Stimulated activated CD4-positive, alpha-beta T cell treated with anti-CD3 and anti-CD28 coated beads, Interleukin-2, amount 100 ng/mL, for 4 hours (primary cell): ENCODE results near the gene CETN3.

Source experiments
- DNase-seq: peaks from one replicate; pipeline ENCODE4 v3.0.0-alpha.2; 2020; ENCODE audit warnings: low read depth

CETN3 gene

DNA sequence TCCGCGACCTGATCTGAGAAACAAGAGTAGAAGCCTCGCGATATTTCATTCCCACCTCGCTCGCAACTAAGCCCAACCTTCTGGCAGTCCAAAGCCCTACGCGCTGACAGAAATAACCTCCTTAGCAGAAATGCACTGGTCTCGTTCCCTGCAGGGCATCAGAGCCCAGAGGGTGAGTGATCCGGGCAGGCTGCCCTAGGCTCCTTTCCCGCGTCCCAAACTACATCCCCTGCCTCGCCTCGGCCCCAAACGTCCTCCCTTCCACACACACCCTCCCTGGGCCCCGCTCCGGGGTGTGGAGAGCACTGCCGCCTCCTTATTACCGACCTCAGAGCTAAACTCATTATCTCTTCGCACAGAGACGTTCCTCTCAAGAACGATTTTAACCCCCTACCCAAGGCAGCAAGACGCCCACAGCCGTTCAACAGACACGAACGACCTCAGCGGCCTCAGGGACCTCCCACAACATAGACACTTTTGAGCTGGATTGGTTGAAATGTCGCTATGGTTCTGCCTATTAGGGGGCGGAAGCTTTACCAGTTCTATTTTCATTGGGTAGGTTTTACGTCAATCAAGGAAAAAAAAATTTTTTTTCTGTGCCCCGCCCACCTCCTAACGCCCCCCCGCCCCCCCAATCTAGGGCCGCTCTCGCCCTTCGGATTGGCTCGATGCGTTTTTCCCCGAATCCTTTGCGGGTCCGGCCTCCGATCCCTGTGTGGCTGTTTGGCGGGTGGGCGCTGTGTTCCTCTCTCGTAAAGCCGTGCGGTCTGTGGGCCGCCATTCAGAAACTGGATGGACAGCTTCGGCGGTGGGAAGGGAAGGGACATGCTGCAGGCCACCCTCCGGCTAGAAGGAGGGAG, at the start of gene CETN3:
TSS of gene CETN3 (minus strand) at position 439 of the 860 bp plus-strand sequence. CDS start at position 344, 95 bp downstream.
- DNase-seq = peak; percentile 82

DNA sequence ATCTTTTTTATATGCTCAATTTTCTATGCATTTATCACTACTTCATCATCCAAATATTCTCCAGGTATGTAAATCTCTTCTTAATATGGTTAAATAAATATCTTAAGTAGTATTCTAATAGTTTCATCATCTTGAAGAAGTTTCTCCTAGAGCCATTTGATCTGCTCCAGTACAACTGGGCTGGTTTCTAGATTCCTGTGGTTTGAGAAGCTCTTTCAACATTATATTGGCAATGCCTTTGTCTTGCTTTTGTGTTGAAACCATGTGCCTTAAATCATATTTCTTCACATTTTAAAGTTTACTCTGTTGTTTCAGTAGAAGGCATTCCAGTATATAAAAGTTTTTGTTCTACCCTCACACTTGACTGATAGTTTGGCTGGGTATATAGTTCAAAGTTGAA, 37.4 kb upstream of the CETN3 start:
- DNase-seq = no peak

DNA sequence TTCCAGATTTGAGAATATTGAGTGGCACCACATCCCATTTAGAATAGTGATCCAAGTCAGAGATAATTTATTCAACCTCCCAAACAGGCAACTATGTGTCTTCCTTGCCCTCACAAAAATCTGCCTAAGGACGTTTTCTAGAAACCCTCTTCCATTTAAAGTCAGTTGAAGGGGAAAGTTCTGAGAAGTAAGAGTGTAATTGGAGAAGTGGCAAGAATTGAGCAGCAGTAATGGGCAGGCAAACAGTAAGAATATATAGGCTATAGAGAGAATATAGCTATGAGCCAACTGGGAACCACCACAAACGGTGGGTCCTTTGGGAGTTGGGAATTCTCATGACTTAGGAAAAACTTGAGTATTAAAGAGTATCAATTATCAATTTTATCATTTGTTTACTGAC, 31.1 kb upstream of the CETN3 start:
- DNase-seq = no peak

DNA sequence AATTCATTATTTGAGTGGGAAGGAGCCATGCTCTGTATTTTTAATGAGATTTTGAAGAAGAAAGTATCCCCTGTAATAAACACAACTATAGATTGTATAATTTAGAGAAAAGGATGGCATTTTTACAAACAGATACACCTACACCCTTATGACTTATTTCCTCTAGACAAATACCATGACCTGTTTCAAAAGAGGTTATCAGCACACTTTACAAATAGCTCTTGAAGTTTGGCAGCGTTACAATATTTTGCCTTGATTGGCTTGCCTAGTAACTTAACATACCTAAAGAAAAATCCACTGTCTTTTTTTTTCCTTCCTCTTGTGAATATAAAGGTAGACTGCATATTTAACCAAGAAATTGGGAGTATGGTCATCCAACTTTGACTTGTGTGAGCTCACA, 28.5 kb upstream of the CETN3 start:
- no peak for DNase-seq

DNA sequence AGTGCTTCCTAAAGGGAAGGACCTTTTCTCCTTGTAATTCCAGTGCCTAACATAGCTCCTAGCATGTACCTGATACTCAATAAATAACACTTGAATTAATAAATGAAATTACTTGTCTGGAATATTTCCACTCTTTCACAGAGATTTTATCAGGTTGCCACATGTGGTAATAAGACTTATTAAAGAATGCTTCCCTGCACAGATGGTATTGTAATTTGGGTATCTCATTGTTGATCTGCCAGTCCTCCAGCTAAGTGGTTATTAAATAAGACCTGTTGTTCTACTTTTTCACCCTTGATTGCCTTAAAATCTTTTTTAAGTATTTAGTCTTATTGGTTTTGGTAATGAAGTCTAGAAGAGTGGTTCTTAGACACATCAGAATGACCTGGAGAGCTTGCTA, 28.1 kb upstream of the CETN3 start:
- DNase-seq = no peak

DNA sequence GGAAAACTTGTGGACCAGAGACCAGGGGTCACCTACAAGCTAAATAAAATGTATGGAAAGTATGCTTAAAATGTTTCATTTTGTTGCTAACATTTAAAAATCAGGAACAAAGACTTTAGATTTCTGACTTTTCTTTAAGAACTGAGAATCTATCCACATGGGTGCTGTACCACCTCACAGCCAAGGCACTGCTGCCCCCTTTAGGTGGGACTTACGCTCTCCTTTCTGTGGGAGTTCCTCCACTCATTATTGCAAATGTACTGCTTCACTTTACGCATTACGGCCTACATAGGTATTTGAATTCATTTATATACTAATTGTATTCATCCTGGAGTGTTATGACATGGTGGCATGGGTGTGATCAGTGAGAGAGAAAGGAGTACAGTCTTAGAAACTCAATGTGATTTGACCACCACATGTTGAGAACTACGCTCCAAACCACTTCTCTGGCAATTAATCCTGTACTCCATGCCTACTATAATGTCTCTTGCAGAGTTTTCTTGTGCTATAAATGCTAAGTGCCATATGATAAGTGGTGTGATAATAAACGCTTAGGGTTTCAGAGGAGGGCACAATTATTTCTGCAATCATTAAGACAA, 24.7 kb upstream of the CETN3 start:
- peak; percentile 29 for DNase-seq

DNA sequence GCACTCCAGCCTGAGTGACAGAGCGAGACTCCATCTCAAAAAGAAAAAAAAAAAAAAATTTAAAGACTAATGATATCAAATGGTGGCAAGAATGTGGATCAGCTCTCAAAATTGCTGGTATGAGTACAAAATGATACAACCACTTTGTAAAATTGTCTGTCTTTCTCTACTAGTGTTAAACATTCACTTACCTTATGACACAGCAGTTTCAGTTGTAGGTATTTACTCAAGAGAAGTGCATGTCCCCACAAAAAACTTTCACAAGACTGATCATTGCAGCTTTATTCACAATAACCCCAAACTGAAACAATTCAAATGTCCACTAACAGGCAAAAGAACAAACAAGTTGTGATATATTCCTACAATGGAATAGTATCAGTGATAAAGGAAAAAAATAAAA, 14.7 kb upstream of the CETN3 start:
- DNase-seq = no peak

DNA sequence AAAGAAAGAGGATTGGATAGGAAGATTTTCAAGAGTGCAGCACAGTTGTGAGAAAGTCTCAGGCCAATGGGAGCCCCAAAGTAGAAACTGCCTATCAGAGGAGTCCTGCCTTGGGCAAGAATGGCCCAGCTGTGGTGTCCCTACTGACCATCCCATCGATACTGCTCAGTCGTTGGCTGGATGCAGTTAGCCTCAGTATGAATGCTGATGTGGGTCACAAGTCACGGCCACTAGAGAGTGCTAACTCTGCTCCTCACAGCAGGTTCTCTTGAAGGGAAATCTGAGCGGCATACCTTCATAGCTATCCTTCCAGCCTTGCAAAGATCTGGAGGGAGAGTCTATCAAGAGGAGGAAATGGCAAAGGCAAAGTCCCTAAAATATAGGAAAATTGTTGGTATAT, 11.6 kb upstream of the CETN3 start:
- DNase-seq = no peak

DNA sequence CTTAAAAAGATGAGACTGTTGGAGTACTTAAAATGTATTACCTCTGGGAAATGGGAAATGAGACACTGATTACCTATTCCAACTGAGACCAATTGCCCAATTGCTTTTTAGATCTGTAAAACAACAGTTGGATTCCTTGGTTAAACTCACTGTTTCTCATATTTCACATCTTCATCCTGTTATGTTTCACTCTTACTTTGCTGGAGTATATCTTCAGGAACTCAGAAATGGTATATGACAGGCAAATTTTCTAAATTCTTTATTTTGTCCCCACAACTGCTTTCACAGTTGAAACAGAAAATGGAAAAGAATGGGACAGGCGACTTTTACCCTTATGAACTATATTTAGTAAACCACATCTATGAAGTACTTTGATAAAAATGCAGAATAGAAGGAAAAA, 8.7 kb upstream of the CETN3 start:
- DNase-seq = no peak

DNA sequence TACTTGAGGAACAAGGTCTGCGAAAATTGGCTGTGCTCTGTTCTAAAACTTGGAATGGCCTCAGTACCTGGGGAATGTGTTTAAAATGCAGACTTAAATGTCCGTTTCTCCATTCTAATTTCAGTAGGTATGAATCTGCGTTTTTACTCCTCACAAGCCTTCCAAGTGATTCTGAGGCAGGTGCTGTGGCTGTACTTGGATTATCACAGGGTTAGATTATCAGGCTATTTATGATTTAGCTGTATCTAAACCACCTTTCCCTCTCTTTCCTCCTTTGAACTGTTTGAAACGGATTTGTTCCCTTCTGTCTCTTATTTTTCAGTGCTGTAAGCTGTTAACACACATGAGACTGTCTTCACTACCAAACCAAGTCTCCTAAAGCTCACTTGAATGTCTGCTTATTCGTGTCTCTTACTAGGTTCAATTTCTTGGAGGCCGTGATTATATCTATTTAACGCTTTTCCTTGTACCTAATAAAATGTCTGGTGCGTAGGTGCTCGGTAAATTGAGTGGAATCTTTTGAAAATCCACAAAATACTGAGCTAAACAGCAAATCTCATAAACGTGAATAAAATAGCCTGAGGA, 714 bp upstream of the CETN3 start:
- no peak for DNase-seq

DNA sequence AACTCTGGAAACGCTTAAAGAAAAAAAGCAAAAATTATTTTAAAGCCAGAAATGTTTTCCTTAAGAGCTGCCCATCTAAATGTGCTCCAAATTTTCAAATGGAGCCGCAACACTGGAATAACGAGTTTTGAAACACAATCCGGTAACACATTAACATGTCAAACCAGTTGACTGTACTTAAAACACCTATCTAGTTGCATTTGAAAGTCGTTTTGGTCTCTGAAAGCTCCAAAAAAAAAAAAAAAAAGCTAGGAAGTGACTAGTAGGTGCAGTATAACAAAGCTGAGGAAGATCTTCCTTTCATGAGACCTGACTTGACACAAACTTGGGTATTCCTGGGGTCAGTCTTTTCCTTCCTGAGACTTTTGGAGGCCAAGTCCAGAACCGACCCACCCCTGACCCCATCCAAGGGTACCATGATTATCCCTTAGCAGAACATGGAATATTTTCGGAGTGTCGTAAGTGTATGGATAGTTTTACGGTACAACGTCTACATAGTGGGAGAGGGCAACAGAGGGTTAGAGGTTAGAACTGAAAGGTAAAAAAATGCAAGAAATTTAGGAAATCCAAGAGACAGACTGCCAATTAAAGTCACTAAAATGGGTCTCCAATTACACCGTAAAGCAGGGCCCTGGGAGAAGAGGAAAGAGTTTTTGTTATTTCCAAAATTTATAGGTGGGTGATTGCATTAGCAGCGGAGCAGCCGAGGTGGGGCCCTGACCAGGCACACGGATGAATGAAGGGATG, 812 bp downstream of the CETN3 start:
- no peak for DNase-seq

DNA sequence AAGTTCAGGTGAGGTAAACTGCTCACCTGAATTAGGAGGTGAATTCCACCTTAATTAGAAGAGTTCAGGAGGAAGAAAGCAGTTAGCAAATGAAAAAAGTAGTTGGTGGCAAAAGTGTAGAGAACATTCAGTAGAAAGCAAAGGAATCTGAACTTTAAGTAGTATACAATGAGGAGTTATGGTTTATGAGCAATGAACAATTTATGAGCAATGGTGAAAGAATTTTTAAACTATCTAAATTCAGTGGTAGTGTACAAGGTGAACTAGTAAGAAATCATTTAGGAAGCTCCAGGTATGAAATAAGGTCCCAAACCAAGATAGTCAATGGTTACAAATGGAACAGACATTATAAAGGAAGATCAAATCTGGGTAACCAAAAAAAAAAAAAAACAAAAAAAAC, 3.1 kb downstream of the CETN3 start:
- DNase-seq = no peak

DNA sequence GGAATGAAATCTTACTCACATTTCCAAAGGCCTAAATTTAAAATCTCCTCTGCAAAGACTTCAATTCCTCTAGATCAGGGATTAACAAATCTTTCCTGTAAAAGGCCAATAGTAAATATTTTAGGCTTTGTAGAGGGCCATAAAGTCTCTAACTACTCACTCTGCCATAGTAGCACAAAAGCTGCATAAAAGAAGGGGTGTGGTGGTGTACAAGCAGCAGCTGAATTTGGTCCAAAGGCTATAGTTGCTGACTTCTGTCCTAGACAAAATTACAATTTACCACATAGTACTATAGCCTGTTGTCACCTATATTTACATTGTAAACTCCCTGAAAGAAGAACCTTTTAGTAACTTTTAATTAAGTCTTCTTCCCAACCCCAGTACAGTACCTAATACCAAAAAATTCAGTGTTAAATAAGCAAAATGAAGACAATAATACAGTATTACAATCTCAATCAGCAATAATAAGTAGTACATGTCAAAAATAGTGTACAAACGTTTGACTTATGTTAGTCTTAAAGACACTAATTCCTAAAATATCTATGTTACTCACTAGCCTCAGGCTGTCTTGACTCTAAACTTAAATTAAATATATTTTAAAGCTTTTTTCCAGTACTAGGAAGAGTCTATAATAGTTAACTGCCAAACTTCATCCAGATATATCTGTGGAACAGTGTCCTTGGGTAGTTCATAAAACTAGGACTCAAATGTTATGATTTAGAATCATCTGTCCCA, 6.9 kb downstream of the CETN3 start:
- no peak for DNase-seq

DNA sequence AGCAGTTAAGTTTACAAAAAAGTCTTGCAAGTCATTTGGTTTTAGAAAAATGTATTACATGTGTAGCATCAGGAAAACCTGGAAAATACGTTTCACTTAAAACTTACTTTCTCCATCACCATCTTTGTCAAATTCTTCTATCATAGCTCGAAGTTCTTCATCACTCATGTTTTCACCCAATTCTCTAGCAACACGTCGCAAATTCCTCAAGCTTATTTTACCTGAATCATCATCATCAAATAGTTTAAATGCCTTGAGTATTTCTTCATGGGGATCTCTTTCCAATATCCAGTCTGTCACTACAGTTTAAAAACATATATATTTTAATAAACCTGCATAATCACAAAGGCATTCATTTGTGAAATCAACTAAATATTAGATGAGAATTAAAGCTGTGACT, 10.3 kb downstream of the CETN3 start:
- DNase-seq = no peak

DNA sequence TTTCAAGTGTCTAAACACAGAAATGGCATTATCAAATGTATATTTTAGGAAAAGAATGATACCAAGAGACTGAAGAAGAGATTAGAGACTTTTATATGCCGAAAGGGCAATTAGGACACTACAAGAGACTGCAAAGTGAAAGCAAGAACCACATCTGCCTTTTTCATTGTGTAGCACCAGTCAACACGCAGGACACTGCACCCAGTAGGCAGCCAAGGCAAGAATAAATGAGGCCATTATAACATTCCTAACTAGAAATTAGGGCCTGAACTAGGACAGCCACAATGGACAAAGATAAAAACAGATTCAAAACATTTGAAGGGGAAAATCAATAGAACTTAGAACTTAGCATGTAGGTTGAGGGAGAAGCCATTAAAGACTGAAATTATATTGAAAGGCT, 10.8 kb downstream of the CETN3 start:
- no peak for DNase-seq

DNA sequence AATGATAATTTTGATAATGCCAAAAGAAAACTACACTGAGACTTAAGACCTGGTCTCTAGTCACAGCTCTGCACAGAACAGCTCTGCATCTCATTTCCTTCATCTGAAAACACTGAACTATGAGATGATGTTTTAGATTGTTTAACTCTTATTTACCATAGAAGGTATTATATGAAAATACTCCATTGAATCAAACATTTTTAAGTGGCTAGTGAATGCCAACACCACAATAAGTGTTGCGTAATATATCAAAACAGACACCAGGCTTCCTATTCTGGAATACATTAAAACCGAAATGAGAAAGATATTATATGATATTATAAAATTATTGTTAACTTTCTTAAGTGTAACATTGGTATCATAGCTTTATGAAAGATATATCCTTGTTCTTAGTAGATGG, 14.6 kb downstream of the CETN3 start:
- DNase-seq = no peak

DNA sequence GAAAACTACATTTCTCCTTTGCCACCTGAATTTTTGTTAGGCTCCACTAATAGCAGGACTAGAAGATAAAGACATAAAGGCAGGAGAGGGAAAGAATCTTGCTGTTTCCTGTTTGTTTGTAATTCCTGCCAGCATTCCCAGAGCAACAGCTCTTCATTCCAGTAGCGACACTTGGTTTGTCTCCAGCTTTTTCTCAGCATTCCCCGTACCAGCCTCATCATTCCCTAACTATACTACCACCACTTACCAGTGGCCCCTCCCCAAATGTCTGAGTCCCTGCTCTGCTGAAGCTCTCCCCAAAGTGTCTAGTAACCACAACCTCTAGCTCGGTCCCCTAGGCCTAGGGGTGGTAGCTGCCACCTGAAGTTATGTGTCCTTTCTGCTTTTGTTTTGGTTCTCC, 18.6 kb downstream of the CETN3 start:
- no peak for DNase-seq

DNA sequence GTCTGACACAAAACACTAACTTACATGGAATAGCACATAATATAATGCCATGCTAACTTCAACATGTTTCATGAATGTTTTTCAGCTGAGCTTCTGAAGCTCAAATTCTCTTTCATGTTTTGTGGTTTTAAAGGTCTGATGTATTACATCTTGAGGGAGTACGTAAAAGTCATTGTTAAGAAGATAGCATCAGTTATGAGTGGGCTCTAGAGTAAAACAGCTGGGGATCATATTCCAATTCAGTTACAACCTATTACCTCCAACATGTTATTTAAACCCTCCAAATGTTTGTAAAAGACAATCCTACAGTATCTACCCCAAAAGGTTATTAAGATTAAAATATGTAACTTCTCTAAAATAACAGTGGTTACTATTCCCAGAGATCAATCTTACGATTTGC, 19.2 kb downstream of the CETN3 start:
- no peak for DNase-seq

DNA sequence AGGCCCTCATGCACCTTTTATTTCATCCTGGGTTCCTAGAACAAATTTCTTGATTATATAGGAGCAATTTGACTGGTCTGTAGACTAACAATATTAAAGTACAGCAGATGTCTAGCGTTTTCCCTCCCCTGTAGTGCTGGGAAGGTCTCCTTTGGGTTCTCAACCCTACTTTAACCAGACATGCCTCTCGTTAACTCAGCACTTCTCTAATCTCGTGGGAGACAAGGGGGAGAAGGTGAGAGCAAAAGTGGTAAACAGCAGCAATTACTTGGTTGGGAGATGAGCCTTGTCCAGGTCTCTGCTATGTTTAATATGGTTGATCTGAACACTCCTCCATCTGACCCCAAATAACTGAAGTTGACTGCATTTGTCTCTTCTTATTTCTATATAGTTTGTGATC, 22.0 kb downstream of the CETN3 start:
- no peak for DNase-seq

DNA sequence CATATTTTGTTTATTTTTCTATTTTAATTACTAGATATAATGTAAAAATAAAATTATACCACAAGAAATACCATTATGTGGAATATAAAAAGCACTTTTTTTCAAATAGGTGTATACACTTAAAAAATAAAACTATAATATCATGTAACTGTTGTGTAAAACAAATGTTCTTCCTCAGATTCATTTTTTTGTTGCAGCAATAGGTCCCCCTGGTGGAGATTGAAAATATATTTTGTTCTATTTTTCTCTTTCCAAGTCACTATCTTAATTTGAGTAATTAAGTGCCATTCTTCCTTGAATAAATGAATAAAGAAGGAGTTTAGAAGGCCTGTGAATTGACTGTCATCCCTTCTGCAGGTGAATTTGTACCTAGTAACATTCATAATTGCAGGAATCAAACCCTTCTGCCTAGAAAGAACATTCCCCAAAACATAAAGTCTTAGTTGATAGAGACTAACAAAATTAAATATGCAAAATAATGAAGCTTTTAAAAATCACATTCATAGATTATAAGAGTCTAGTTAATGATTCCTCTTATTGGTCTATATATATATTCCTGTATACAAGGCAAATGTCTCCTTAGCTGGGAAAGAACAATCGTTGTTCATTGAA, 23.4 kb downstream of the CETN3 start:
- no peak for DNase-seq

DNA sequence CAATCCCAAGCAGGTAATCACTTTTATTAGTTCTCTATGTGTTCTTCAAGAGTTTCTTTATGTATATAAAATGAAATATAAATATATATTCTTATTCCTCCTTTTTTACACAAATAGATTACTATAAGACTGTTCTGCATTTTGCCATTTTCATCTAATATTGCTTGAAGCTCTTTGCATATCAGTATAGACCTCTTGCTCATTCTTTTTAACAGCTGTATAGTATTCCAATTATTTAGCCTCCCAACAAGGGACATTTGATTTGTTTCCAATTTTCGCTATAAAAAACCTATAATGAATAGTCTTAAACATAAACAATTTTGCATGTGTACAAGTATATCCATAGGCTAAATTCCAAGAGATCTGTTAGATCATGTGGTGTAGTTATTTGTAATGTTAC, 25.2 kb downstream of the CETN3 start:
- no peak for DNase-seq

DNA sequence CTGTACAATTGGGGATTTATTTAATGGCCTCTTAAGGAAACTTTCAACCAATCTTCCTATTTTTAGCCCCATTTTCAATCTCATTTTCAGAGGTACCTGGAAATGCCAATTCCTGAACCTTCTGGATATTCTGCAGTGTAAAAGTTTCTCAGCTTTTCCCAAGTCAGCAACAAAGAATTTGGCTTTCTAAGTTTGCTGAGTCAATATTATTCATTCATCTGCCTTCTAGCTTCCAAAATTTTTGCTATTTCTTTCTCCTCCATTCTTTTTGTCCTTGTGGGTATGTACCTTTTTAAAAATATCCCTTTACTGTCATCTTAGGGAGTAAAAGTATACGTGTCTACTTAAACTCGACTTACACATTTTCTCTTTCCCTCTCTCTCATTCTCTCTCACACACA, 25.7 kb downstream of the CETN3 start:
- DNase-seq = no peak
